ENCODE results near the gene OPA1.

DNA sequence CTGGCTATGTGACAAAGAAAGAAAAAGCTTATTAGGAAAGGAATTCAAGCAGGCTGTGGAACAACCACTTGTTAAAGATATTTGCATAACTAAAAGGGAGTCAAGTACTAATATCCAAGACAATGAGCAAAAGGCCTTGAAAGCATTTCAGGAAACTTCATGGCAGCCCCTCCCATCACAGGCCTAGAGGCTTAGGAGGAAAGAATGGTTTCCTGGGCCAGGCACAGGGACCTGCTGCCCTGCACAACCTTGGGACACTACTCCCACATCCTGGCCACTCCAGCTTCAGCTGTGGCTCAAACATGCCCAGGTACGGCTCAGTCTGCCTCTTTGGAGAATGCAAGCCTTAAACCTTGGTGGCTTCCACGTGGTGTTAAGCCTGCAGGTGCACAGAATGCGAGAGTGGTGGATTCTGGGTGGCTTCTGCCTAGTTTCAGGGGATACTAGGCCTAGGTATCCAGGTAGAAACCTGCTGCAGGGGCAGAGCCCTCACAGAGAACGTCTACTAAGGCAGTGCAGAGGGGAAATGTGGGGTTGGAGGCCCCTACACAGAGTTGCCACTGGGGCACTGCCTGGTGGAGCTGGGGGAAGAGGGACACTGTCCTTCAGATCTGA is 121.6 kb downstream of the OPA1 start:
- TF ChIP-seq, protein P1, sequence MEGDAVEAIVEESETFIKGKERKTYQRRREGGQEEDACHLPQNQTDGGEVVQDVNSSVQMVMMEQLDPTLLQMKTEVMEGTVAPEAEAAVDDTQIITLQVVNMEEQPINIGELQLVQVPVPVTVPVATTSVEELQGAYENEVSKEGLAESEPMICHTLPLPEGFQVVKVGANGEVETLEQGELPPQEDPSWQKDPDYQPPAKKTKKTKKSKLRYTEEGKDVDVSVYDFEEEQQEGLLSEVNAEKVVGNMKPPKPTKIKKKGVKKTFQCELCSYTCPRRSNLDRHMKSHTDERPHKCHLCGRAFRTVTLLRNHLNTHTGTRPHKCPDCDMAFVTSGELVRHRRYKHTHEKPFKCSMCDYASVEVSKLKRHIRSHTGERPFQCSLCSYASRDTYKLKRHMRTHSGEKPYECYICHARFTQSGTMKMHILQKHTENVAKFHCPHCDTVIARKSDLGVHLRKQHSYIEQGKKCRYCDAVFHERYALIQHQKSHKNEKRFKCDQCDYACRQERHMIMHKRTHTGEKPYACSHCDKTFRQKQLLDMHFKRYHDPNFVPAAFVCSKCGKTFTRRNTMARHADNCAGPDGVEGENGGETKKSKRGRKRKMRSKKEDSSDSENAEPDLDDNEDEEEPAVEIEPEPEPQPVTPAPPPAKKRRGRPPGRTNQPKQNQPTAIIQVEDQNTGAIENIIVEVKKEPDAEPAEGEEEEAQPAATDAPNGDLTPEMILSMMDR (conservative IDR thresholded peaks at IDR 0.05; ENCODE audit: low read depth in 2 of 2), result no peak
- TF ChIP-seq POLR2AphosphoS5 (IDR thresholded peaks at IDR 0.05; ENCODE audit: low read depth), result no peak

Measured in GM23338 (cell line).